Measurements from ENCODE around the gene SATB1.
A peak's percentile ranks its signal among the peaks of the same experiment; 100 is the strongest.

The SATB1 gene

GRCh38 chr3:18396428-18396827 is 28.7 kb downstream of the SATB1 start:
- DNase-seq: no peak

GRCh38 chr3:18394384-18394995 is 30.6 kb downstream of the SATB1 start:
- no peak for DNase-seq

GRCh38 chr3:18393906-18394305 is 31.2 kb downstream of the SATB1 start:
- DNase-seq: no peak

- DNase-seq: no peak
Observed at GRCh38 chr3:18390024-18390660, 35.0 kb downstream of the SATB1 start.

- DNase-seq: no peak
Observed at GRCh38 chr3:18389108-18389733, 35.9 kb downstream of the SATB1 start.

GRCh38 chr3:18386274-18386890 is 38.8 kb downstream of the SATB1 start:
- no peak for DNase-seq

GRCh38 chr3:18385706-18386105 is 39.4 kb downstream of the SATB1 start:
- DNase-seq: no peak

- DNase-seq: no peak
Observed at GRCh38 chr3:18382760-18383369, 42.3 kb downstream of the SATB1 start.

- no peak for DNase-seq
Observed at GRCh38 chr3:18379647-18380046, 45.5 kb downstream of the SATB1 start.

GRCh38 chr3:18378218-18378617 is 46.9 kb downstream of the SATB1 start:
- no peak for DNase-seq

GRCh38 chr3:18376682-18377081 is 48.5 kb downstream of the SATB1 start:
- DNase-seq: no peak

- no peak for DNase-seq
Observed at GRCh38 chr3:18372786-18373405, 52.2 kb downstream of the SATB1 start.

GRCh38 chr3:18370672-18371071 is 54.5 kb downstream of the SATB1 start:
- DNase-seq: peak; percentile 38

- peak; percentile 78 for DNase-seq
Observed at GRCh38 chr3:18369551-18370185, 55.5 kb downstream of the SATB1 start.

GRCh38 chr3:18366258-18366657 is 58.9 kb downstream of the SATB1 start:
- DNase-seq: no peak

- DNase-seq: no peak
Observed at GRCh38 chr3:18363338-18363737, 61.8 kb downstream of the SATB1 start.

- DNase-seq: no peak
Observed at GRCh38 chr3:18357747-18358146, 67.4 kb downstream of the SATB1 start.

- no peak for DNase-seq
Observed at GRCh38 chr3:18355832-18356231, 69.3 kb downstream of the SATB1 start.

GRCh38 chr3:18354701-18355100 is 70.4 kb downstream of the SATB1 start:
- no peak for DNase-seq

- DNase-seq: peak; percentile 77
Observed at GRCh38 chr3:18351823-18352744, 73.1 kb downstream of the SATB1 start.

GRCh38 chr3:18351069-18351628 is 74.0 kb downstream of the SATB1 start:
- peak; percentile 18 for DNase-seq
